LNCAP (cell line): Measurements from ENCODE around the gene EIF5B.

Source experiments
- CTCF ChIP-seq: fragments of 450-650 bp; IDR thresholded peaks from 2 replicates; pipeline ENCODE4 v1.5.1; 2017; ENCODE audit warnings: mild to moderate bottlenecking

Gene EIF5B

DNA sequence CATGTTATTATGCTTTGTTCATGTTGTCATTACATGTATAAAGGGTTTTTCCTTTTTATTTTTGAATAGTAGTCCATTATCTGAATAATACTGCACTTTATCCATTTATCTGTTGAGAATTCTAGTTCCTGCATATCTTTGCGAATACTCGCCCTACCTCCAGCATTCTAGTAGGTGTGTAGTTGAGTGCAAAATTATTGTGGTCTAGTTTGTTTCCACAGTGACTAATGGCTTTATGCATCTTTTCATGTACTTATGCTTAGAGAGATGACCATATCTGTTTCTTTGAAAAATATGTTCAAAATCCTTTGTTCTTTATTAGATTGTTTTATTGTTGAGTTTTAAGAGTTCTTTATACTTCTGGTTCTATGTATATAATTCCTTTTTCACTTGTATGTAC lies 48.8 kb downstream of the EIF5B start:
- no peak for TF ChIP-seq CTCF

- no peak for TF ChIP-seq CTCF
Observed at GRCh38 chr2:99388892-99389291, 51.7 kb downstream of the EIF5B start.

- no peak for TF ChIP-seq CTCF
Observed at GRCh38 chr2:99389371-99389770, 52.2 kb downstream of the EIF5B start.

- no peak for TF ChIP-seq CTCF
Observed at GRCh38 chr2:99389946-99390345, 52.8 kb downstream of the EIF5B start.

GRCh38 chr2:99395589-99396130 lies 58.5 kb downstream of the EIF5B start:
- no peak for TF ChIP-seq CTCF

DNA sequence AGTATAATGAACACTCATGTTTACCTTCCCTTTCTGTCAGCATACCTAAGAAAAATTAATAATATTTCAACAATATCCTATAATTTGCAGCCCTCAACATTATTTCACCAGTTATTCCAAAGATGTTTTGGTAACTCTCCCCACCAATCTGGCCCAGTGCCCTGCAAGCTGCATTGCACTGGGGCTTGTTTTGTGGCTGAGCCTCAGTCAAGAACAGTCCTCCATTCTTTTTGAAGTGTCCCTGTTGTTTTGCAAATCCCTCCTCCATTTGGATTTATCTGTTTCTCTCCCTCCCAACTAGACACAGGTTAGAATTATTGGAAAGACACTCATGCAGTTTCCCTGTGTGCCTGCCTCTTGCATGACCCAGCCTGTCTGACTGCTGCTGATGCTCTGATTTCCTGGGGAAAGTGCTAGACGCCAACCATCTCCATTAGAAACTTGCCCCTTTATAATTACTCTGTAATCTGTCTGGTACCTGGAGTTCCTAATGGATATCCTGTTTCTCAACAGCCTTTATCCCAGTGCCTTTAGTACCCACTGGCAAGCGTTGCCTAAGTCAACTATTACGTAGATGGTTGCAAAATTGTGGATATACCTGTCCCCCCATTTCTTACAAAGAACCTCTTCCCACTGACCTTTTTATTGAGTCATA lies 60.2 kb downstream of the EIF5B start:
- TF ChIP-seq CTCF = no peak

DNA sequence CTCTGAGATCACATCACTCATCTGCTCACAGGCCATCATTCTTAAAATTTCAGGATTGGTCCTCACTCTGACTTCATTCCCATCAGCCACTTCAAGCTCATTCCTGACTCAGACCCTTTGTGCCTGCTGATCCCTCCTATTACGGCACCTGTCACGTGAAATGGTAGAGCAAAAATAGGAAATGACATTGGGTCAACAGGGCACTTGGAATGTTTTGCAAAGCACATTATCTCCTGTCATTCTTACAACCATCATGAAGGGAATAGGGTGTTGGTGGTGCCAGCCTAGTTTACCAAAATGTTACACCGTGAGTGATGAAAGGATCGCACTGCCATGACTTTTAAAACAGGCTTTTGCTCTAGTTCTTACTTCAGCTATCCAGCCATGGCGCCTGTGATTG lies 61.1 kb downstream of the EIF5B start:
- TF ChIP-seq CTCF = no peak

GRCh38 chr2:99399063-99399462 lies 61.9 kb downstream of the EIF5B start:
- TF ChIP-seq CTCF = no peak
